Kidney epithelial cell (primary cell): Measurements from ENCODE around the gene HNF4A. TPM values are rescaled to one million over a fixed set of nuclear protein-coding genes. Genes with fewer than 3 reads are reported as not detected.

Experiments
- DNase-seq: peaks from one replicate; pipeline ENCODE4 v3.0.0-alpha.2; 2010; ENCODE audit warnings: low read depth
- H3K27me3 ChIP-seq: 2 replicates; pipeline ENCODE4 v1.6.0; 2011; ENCODE audit warnings: low read length; ENCODE audit not compliant: control insufficient read depth, insufficient read depth
- H3K36me3 ChIP-seq: 2 replicates; pipeline ENCODE4 v1.5.1; 2011; ENCODE audit warnings: low read length; ENCODE audit not compliant: control insufficient read depth, insufficient read depth
- H3K4me3 ChIP-seq: 2 replicates; pipeline ENCODE4 v1.5.1; 2011; ENCODE audit warnings: low read depth, mild to moderate bottlenecking, control low read depth, low read length
- CTCF ChIP-seq: IDR thresholded peaks from 2 replicates; pipeline ENCODE4 v1.5.1; 2011; ENCODE audit warnings: mild to moderate bottlenecking, moderate library complexity, low read length, control low read depth, inconsistent platforms; ENCODE audit not compliant: insufficient read depth, poor library complexity, severe bottlenecking
- total RNA-seq: library from RNA; depleted of rRNA; stranded (reverse); fragments of >200 nt; gene quantifications from 2 replicates; pipeline ENCODE4 v1.2.3, GENCODE V29; 2015

HNF4A gene
- total RNA-seq, 1 donor from 2014 or later = not detected

- H3K27me3 ChIP-seq = peaks cover 3% of the 10 kb centered on the region
- no peak overlapping the region for H3K4me3 ChIP-seq
- TF ChIP-seq CTCF = no peak
- H3K36me3 ChIP-seq = no peaks in the 10 kb centered on the region
- no peak for DNase-seq
Measured at GRCh38 chr20:44350567-44350966, 4.9 kb upstream of the HNF4A start.

- no peak for TF ChIP-seq CTCF
- H3K27me3 ChIP-seq = peaks cover 3% of the 10 kb centered on the region
Measured at GRCh38 chr20:44354979-44355497, 461 bp upstream of the HNF4A start.

GRCh38 chr20:44356353-44356723 lies 839 bp downstream of the HNF4A start:
- DNase-seq = no peak
- H3K36me3 ChIP-seq = no peaks in the 10 kb centered on the region
- peaks cover 3% of the 10 kb centered on the region for H3K27me3 ChIP-seq
- TF ChIP-seq CTCF = no peak
- H3K4me3 ChIP-seq = no peak overlapping the region

More at GRCh38 chr20:44354979-44355497, 461 bp upstream of the HNF4A start:
- Histone ChIP-seq H3K36me3 (no peaks in the 10 kb centered on the region), H3K4me3 (no peak overlapping the region)
- no peak for DNase-seq

- peaks cover 3% of the 10 kb centered on the region for H3K27me3 ChIP-seq
- no peak for TF ChIP-seq CTCF
- H3K36me3 ChIP-seq = no peaks in the 10 kb centered on the region
- H3K4me3 ChIP-seq = no peak overlapping the region
- DNase-seq = no peak
Measured at GRCh38 chr20:44357020-44357419, 1.5 kb downstream of the HNF4A start.

GRCh38 chr20:44357555-44358125 lies 2.1 kb downstream of the HNF4A start:
- H3K36me3 ChIP-seq = no peaks in the 10 kb centered on the region
- no peak for TF ChIP-seq CTCF
- DNase-seq = no peak
- peaks cover 3% of the 10 kb centered on the region for H3K27me3 ChIP-seq
- no peak overlapping the region for H3K4me3 ChIP-seq

GRCh38 chr20:44358776-44359175 lies 3.3 kb downstream of the HNF4A start:
- TF ChIP-seq CTCF = no peak
- H3K27me3 ChIP-seq = peaks cover 3% of the 10 kb centered on the region
- no peaks in the 10 kb centered on the region for H3K36me3 ChIP-seq
- DNase-seq = no peak
- no peak overlapping the region for H3K4me3 ChIP-seq
